ENCODE data around the gene ZFP57.

ZFP57 gene

GRCh38 chr6:29655658-29656057, 25.3 kb downstream of the ZFP57 start:
- DNase-seq (ENCODE audit: low read depth in 3 of 3) = no peak

GRCh38 chr6:29653452-29654038, 27.4 kb downstream of the ZFP57 start:
- DNase-seq (ENCODE audit: low read depth in 3 of 3) = peak in 1 of 3 experiments; percentile 19

GRCh38 chr6:29652198-29652584, 28.8 kb downstream of the ZFP57 start:
- DNase-seq (ENCODE audit: low read depth in 3 of 3) = no peak

GRCh38 chr6:29651413-29652197, 29.3 kb downstream of the ZFP57 start:
- no peak for DNase-seq (ENCODE audit: low read depth in 3 of 3)

GRCh38 chr6:29649701-29650673, 31.0 kb downstream of the ZFP57 start:
- DNase-seq (ENCODE audit: low read depth in 3 of 3) = peak; percentile 94 to 99 (median 98)

GRCh38 chr6:29647927-29648642, 32.9 kb downstream of the ZFP57 start:
- no peak for DNase-seq (ENCODE audit: low read depth in 3 of 3)

GRCh38 chr6:29641430-29642148, 39.4 kb downstream of the ZFP57 start:
- DNase-seq (ENCODE audit: low read depth in 3 of 3) = no peak

GRCh38 chr6:29637247-29637646, 43.7 kb downstream of the ZFP57 start:
- DNase-seq (ENCODE audit: low read depth in 3 of 3) = no peak

GRCh38 chr6:29633534-29633905, 47.4 kb downstream of the ZFP57 start:
- no peak for DNase-seq (ENCODE audit: low read depth in 3 of 3)

GRCh38 chr6:29632789-29633533, 48.0 kb downstream of the ZFP57 start, which contains the start of gene GABBR1:
TSS of gene GABBR1 (minus strand) at chr6:29633183. CDS start at chr6:29632385, 798 bp downstream.
- peak; percentile 28 to 73 (median 47) for DNase-seq (ENCODE audit: low read depth in 3 of 3)

GRCh38 chr6:29631860-29632731, 48.9 kb downstream of the ZFP57 start:
- peak; percentile 12 to 53 (median 23) for DNase-seq (ENCODE audit: low read depth in 3 of 3)

GRCh38 chr6:29631209-29631810, 49.6 kb downstream of the ZFP57 start:
- DNase-seq (ENCODE audit: low read depth in 3 of 3) = no peak

GRCh38 chr6:29630315-29630714, 50.6 kb downstream of the ZFP57 start:
- no peak for DNase-seq (ENCODE audit: low read depth in 3 of 3)

GRCh38 chr6:29629571-29629970, 51.4 kb downstream of the ZFP57 start:
- DNase-seq (ENCODE audit: low read depth in 3 of 3) = no peak

- DNase-seq (ENCODE audit: low read depth in 3 of 3) = peak; percentile 28 to 62 (median 45)
These were observed 52.3 kb downstream of the ZFP57 start for GRCh38 chr6:29628419-29629281.

GRCh38 chr6:29627755-29628418, 53.1 kb downstream of the ZFP57 start:
- DNase-seq (ENCODE audit: low read depth in 3 of 3) = peak in 2 of 3 experiments; percentile 29 to 58
